CD14-positive monocyte (primary cell): Measurements from ENCODE around the gene CSNK2A2. TPM values are rescaled to one million over a fixed set of nuclear protein-coding genes. Genes with fewer than 3 reads are reported as not detected.

Experiments
- DNase-seq, 3 donors: peaks; one replicate each; pipeline ENCODE4 v3.0.0-alpha.2; 2011 to 2022
- H2AFZ ChIP-seq: 2 replicates; pipeline ENCODE4 v1.6.0; 2012; ENCODE audit warnings: mild to moderate bottlenecking, low read depth, low read length, inconsistent platforms; ENCODE audit not compliant: insufficient read depth, poor library complexity, severe bottlenecking
- H3K27ac ChIP-seq, 2 donors: 1 replicate in 1 of 2; 2 replicates in 1 of 2; pipeline ENCODE4 v1.5.1; 2012 to 2013; ENCODE audit warnings: low read length in 2 of 2, control low read depth in 1 of 2, inconsistent platforms in 1 of 2, low read depth in 1 of 2, mild to moderate bottlenecking in 1 of 2
- H3K27me3 ChIP-seq, 2 donors: one replicate each; pipeline versions ENCODE4 v1.6.0 to v1.6.1; 2011 to 2013; ENCODE audit warnings: low read length in 2 of 2; ENCODE audit not compliant: control insufficient read depth in 2 of 2, insufficient read depth in 2 of 2
- H3K36me3 ChIP-seq, 2 donors: replicated peaks in 1 of 2; 1 replicate in 1 of 2; 2 replicates in 1 of 2; pipeline versions ENCODE4 v1.5.1 to v1.6.1; 2012 to 2013; ENCODE audit warnings: low read length in 2 of 2, control low read depth in 1 of 2, inconsistent platforms in 1 of 2, mild to moderate bottlenecking in 1 of 2; ENCODE audit not compliant: insufficient read depth in 2 of 2, control insufficient read depth in 1 of 2
- H3K4me1 ChIP-seq, 2 donors: 1 replicate in 1 of 2; 2 replicates in 1 of 2; pipeline versions ENCODE4 v1.5.1 to v1.6.1; 2012 to 2013; ENCODE audit warnings: low read length in 2 of 2, control low read depth in 1 of 2, inconsistent platforms in 1 of 2, mild to moderate bottlenecking in 1 of 2, moderate library complexity in 1 of 2; ENCODE audit not compliant: insufficient read depth in 2 of 2, control insufficient read depth in 1 of 2
- H3K4me2 ChIP-seq: replicated peaks from 2 replicates; pipeline ENCODE3; 2012; ENCODE audit warnings: low read length, moderate library complexity, mild to moderate bottlenecking; ENCODE audit not compliant: poor library complexity, severe bottlenecking; ENCODE audit errors: extremely low read depth
- H3K4me3 ChIP-seq, 3 experiments: fragments of 200-600 bp in 1 of 3; sonication (generic) in 1 of 3; replicated peaks in 1 of 3; 1 replicate in 2 of 3; 2 replicates in 1 of 3; pipeline ENCODE4 v1.5.1; 2011 to 2013; ENCODE audit warnings: low read length in 3 of 3, mild to moderate bottlenecking in 3 of 3, control low read depth in 2 of 3, low read depth in 2 of 3, inconsistent platforms in 1 of 3, moderate library complexity in 1 of 3
- H3K79me2 ChIP-seq: 2 replicates; pipeline ENCODE4 v1.6.0; 2012; ENCODE audit warnings: mild to moderate bottlenecking, control low read depth, inconsistent platforms, low read length, moderate library complexity; ENCODE audit not compliant: insufficient read depth
- H3K9ac ChIP-seq: 2 replicates; pipeline ENCODE4 v1.6.0; 2017; ENCODE audit warnings: low read length, mild to moderate bottlenecking; ENCODE audit not compliant: insufficient read depth, poor library complexity, severe bottlenecking
- H3K9me3 ChIP-seq, 2 donors: replicated peaks in 1 of 2; 1 replicate in 1 of 2; 2 replicates in 1 of 2; pipeline versions ENCODE4 v1.5.1 to v1.6.1; 2012 to 2013; ENCODE audit warnings: low read length in 2 of 2, control low read depth in 1 of 2; ENCODE audit not compliant: control insufficient read depth in 1 of 2, insufficient read depth in 1 of 2
- H4K20me1 ChIP-seq: 2 replicates; pipeline ENCODE4 v1.6.0; 2012; ENCODE audit warnings: mild to moderate bottlenecking, low read length, control low read depth, moderate library complexity; ENCODE audit not compliant: insufficient read depth
- H3K27ac Mint-ChIP-seq, 7 donors: one replicate each; pipeline ENCODE4 v1.8.0; 2020; ENCODE audit warnings: mild to moderate bottlenecking in 7 of 7, mixed read lengths in 7 of 7, moderate library complexity in 6 of 7, inconsistent platforms in 2 of 7
- H3K27me3 Mint-ChIP-seq, 3 donors: one replicate each; pipeline ENCODE4 v1.8.0; 2021 to 2022; ENCODE audit warnings: low read depth in 3 of 3, mild to moderate bottlenecking in 3 of 3, mixed read lengths in 3 of 3, moderate library complexity in 3 of 3, inconsistent platforms in 1 of 3
- H3K36me3 Mint-ChIP-seq, 2 donors: one replicate each; pipeline ENCODE4 v1.8.0; 2020; ENCODE audit warnings: mixed read lengths in 2 of 2, inconsistent platforms in 1 of 2, mild to moderate bottlenecking in 1 of 2
- H3K4me1 Mint-ChIP-seq: one replicate; pipeline ENCODE4 v1.8.0; 2020; ENCODE audit warnings: mild to moderate bottlenecking, mixed read lengths
- H3K4me3 Mint-ChIP-seq, 2 donors: one replicate each; pipeline ENCODE4 v1.8.0; 2020; ENCODE audit warnings: mild to moderate bottlenecking in 2 of 2, mixed read lengths in 2 of 2, moderate library complexity in 1 of 2
- H3K9me3 Mint-ChIP-seq, 7 donors: one replicate each; pipeline ENCODE4 v1.8.0; 2020 to 2022; ENCODE audit warnings: mixed read lengths in 7 of 7, mild to moderate bottlenecking in 6 of 7, moderate library complexity in 6 of 7, inconsistent platforms in 2 of 7
- WGBS: methylation state at CpG from one replicate; pipeline ENCODE4 v1.1.5; 2013; ENCODE audit warnings: missing lambda C conversion rate; ENCODE audit not compliant: insufficient coverage; 5-methylcytosine and 5-hydroxymethylcytosine counted together
- intact Hi-C, 2 donors: fragments of 100-400 bp; cut with micrococcal nuclease; formaldehyde crosslinking; loops; one replicate each; pipeline versions ENCODE4 v1.15.0 to v1.15.1; 2023
- polyA plus RNA-seq, 3 donors: library from polyadenylated mRNA; depleted of rRNA in 1 of 3; unstranded in 2 of 3; stranded (reverse) in 1 of 3; fragments of 300-500 nt in 2 of 3; fragments of >200 nt in 1 of 3; fragmentation: Illumina TruSeq in 2 of 3; gene quantifications; 1 replicate in 2 of 3; 2 replicates in 1 of 3; pipeline ENCODE4 v1.2.3, GENCODE V29; 2012 to 2021
- TF ChIP-seq, protein P1 (sequence below): fragments of 200-600 bp; IDR thresholded peaks from one replicate; pipeline ENCODE4 v1.8.0; 2022; ENCODE audit warnings: antibody characterized with exemption, mild to moderate bottlenecking

Gene CSNK2A2
- polyA plus RNA-seq, 3 donors = 1.6 to 24.7 (median 9.2) TPM

DNA sequence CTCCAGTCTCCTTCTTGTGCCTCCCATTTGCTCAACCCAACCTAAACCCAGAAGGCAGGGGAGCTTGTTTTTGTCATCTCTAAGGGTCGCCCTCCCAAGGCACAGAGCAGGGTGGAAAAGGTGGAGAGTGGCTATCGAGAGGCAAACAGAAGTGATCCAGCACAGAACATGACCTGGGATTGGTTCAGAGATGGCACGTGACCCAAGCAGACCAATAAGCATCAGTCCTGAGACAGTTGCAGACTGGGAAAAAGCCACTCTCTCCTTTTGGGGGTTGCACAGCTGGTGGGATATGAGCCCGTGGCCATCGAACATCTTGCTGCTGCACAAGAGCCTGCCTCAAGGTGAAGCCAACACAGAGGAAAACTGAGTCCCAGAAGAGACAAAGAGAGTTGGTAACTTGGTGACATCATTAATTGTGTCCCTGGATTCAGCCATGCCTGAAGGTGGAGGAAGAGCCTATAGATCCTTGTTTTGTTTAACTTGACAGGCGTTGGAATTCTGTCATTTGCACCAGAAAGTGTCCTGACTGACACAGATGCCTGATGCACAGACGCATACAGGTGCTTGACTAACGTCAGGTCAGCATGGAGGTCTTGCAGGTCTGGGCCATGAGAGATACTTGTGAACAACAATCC is 28.2 kb upstream of the CSNK2A2 start:
- Histone ChIP-seq H4K20me1 (no peaks in the 10 kb centered on the region), H3K4me2 (no peak overlapping the region)
- DNase-seq = no peak

DNA sequence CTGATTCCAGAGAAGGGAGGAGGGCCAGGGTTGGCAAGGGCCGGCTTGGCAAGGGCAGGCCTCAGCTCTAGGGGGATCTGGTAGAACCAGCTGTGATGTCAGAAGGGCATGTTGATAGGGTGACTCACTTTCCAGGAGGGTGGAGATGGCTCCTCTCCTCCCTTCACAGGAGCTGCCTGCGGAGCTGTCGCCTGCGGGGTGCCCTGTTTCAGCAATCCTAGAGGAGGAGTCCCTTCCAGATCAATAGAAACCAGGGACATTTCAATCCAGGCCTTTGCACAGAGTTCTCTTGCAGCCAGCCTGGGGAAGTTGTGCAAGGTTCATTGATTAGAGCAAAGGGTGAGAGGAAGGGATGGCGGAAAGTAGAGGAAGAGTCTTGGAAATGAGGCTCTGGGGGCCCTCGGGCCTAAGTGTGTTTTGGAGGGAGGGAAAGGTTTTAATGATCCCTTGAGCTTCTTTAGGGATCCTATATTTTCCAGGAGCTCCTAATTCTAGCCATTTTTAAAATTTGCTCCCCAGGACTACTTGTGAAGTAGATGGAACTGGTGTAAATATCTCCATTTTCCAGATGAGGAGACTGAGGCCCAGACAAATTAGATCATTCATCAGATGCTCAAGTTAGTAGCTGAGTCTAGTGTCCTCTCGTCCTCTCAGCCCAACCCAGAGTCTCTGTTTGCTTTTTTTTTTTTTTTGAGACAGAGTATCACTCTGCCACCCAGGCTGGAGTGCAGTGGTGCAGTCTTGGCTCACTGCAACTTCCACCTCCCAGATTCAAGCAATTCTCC is 24.8 kb upstream of the CSNK2A2 start:
- no peak overlapping the region for H3K27ac Mint-ChIP-seq
- H4K20me1 ChIP-seq = no peaks in the 10 kb centered on the region
- H3K27ac ChIP-seq = no peak overlapping the region
- no peaks in the 10 kb centered on the region for H3K9me3 ChIP-seq
- no peaks in the 10 kb centered on the region for H3K4me1 ChIP-seq
- H3K27me3 Mint-ChIP-seq = peaks cover 7 to 17% (median 10%) of the 10 kb centered on the region in 3 donors
- DNase-seq = no peak
- H2AFZ ChIP-seq = no peak overlapping the region
- H3K9me3 Mint-ChIP-seq = peaks cover 0 to 6% (median 2%) of the 10 kb centered on the region in 7 donors
- H3K4me1 Mint-ChIP-seq = no peaks in the 10 kb centered on the region
- H3K79me2 ChIP-seq = no peaks in the 10 kb centered on the region
- TF ChIP-seq, protein P1, sequence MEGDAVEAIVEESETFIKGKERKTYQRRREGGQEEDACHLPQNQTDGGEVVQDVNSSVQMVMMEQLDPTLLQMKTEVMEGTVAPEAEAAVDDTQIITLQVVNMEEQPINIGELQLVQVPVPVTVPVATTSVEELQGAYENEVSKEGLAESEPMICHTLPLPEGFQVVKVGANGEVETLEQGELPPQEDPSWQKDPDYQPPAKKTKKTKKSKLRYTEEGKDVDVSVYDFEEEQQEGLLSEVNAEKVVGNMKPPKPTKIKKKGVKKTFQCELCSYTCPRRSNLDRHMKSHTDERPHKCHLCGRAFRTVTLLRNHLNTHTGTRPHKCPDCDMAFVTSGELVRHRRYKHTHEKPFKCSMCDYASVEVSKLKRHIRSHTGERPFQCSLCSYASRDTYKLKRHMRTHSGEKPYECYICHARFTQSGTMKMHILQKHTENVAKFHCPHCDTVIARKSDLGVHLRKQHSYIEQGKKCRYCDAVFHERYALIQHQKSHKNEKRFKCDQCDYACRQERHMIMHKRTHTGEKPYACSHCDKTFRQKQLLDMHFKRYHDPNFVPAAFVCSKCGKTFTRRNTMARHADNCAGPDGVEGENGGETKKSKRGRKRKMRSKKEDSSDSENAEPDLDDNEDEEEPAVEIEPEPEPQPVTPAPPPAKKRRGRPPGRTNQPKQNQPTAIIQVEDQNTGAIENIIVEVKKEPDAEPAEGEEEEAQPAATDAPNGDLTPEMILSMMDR = no peak
- no peaks in the 10 kb centered on the region for H3K36me3 Mint-ChIP-seq
- 83% methylated on average over 2 of the region's 7 CpGs for WGBS
- intact Hi-C loops = no loop called here
- H3K4me3 ChIP-seq = no peak overlapping the region
- no peak overlapping the region for H3K4me2 ChIP-seq
- H3K27me3 ChIP-seq = no peaks in the 10 kb centered on the region
- H3K36me3 ChIP-seq = no peaks in the 10 kb centered on the region
- no peak overlapping the region for H3K4me3 Mint-ChIP-seq
- H3K9ac ChIP-seq = no peak overlapping the region

More for the DNA sequence above, 28.2 kb upstream of the CSNK2A2 start:
- H3K4me3 ChIP-seq = no peak overlapping the region
- H3K27me3 ChIP-seq = no peaks in the 10 kb centered on the region
- H3K36me3 Mint-ChIP-seq = no peaks in the 10 kb centered on the region
- H3K79me2 ChIP-seq = no peaks in the 10 kb centered on the region
- peaks cover 0 to 1% (median 0%) of the 10 kb centered on the region in 7 donors for H3K9me3 Mint-ChIP-seq
- no peak overlapping the region for H2AFZ ChIP-seq
- H3K27ac ChIP-seq = no peak overlapping the region
- H3K4me1 Mint-ChIP-seq = no peaks in the 10 kb centered on the region
- no peak overlapping the region for H3K4me3 Mint-ChIP-seq
- WGBS = 91% methylated on average over 6 of the region's 8 CpGs
- H3K36me3 ChIP-seq = no peaks in the 10 kb centered on the region
- H3K27me3 Mint-ChIP-seq = peaks cover 6 to 12% (median 7%) of the 10 kb centered on the region in 3 donors
- TF ChIP-seq, protein P1 = no peak
- intact Hi-C loops = no loop called here
- H3K27ac Mint-ChIP-seq = no peak overlapping the region
- H3K9me3 ChIP-seq = no peaks in the 10 kb centered on the region
- no peaks in the 10 kb centered on the region for H3K4me1 ChIP-seq
- H3K9ac ChIP-seq = no peak overlapping the region
